Upper lobe of left lung (tissue), 6 donors: ENCODE data around the gene LRRC3. TPM values are rescaled to one million over a fixed set of nuclear protein-coding genes. Genes with fewer than 3 reads are reported as not detected.

ENCODE experiments used
- ATAC-seq, 2 donors: fragments of 200-7000 bp; cut with Tn5 transposase; one replicate each; pipeline ENCODE4 v1.9.1; 2022; ENCODE audit warnings: mild to moderate bottlenecking in 2 of 2, moderate library complexity in 2 of 2; ENCODE audit not compliant: low FRiP score in 2 of 2
- DNase-seq, 2 donors: peaks; one replicate each; pipeline ENCODE4 v3.0.0-alpha.2; 2019 to 2020
- H3K27ac ChIP-seq, 4 donors: fragments of 200-600 bp; sonication (generic); one replicate each; pipeline ENCODE4 v1.5.1; 2016 to 2019
- H3K27me3 ChIP-seq, 4 donors: fragments of 200-600 bp; sonication (generic); one replicate each; pipeline ENCODE4 v1.5.1; 2017 to 2019
- H3K36me3 ChIP-seq, 4 donors: fragments of 200-600 bp; sonication (generic); one replicate each; pipeline ENCODE4 v1.5.1; 2016 to 2019
- H3K4me1 ChIP-seq, 4 donors: fragments of 200-600 bp; sonication (generic); one replicate each; pipeline ENCODE4 v1.5.1; 2018 to 2019
- H3K4me3 ChIP-seq, 4 donors: fragments of 200-600 bp; sonication (generic); one replicate each; pipeline ENCODE4 v1.5.1; 2017 to 2019; ENCODE audit warnings: mild to moderate bottlenecking in 2 of 4, moderate library complexity in 1 of 4
- H3K9me3 ChIP-seq, 4 donors: fragments of 200-600 bp; sonication (generic); one replicate each; pipeline ENCODE4 v1.5.1; 2018 to 2019
- CTCF ChIP-seq, 6 experiments: fragments of 450-650 bp in 4 of 6; fragments of 200-600 bp in 2 of 6; sonication (generic) in 2 of 6; IDR thresholded peaks; one replicate each; pipeline ENCODE4 v1.5.1; 2016 to 2019; ENCODE audit warnings: antibody characterized with exemption in 6 of 6
- EP300 ChIP-seq, 4 donors: sonication (generic); formaldehyde crosslinking; IDR thresholded peaks; one replicate each; pipeline ENCODE4 v1.5.1; 2017; ENCODE audit warnings: antibody characterized with exemption in 4 of 4, control low read depth in 2 of 4
- POLR2A ChIP-seq, 4 donors: fragments of 450-650 bp; IDR thresholded peaks; one replicate each; pipeline ENCODE4 v1.5.1; 2016 to 2017; ENCODE audit warnings: antibody characterized with exemption in 4 of 4, mild to moderate bottlenecking in 2 of 4
- POLR2AphosphoS5 ChIP-seq, 2 donors: sonication (generic); formaldehyde crosslinking; IDR thresholded peaks; one replicate each; pipeline ENCODE4 v1.5.1; 2017; ENCODE audit warnings: antibody characterized with exemption in 2 of 2
- WGBS, 2 donors: methylation state at CpG; one replicate each; pipeline ENCODE4 v1.1.5; 2017 to 2018; 5-methylcytosine and 5-hydroxymethylcytosine counted together
- total RNA-seq, 6 donors: library from RNA; depleted of rRNA in 4 of 6; stranded (reverse); fragments of >200 nt in 4 of 6; gene quantifications; one replicate each; pipeline versions ENCODE4 v1.1.0 to v1.2.1, GENCODE V29; 2016 to 2021
- donor health status: DM: no; HTN: no; CAD: no; lungs with moderate emphysema.
- donor health status: DM: no; HTN: yes; CAD: no; lungs with severe emphysema.

The LRRC3 gene
- total RNA-seq, 6 donors from 2014 or later, result 3.1 to 11.5 (median 4.6) TPM

- peak in 1 of 2 donors; percentile 72 for DNase-seq
- 84 to 88% methylated on average over 27 to 29 of the region's 33 CpGs for WGBS, 2 donors
These were observed 14.9 kb upstream of the LRRC3 start for GRCh38 chr21:44440241-44441040.

GRCh38 chr21:44441041-44441400, 14.3 kb upstream of the LRRC3 start:
- TF ChIP-seq EP300 (IDR thresholded peaks at IDR 0.05) (no peak), CTCF (IDR thresholded peaks at IDR 0.05) (no peak), POLR2A (IDR thresholded peaks at IDR 0.05) (no peak), POLR2AphosphoS5 (IDR thresholded peaks at IDR 0.05) (no peak)
- DNase-seq (peak in 1 of 2 donors; percentile 29), ATAC-seq (no peak)
- H3K27ac ChIP-seq, result no peak overlapping the region
- peaks cover 0 to 9% (median 0%) of the 10 kb centered on the region in 4 donors for H3K36me3 ChIP-seq
- no peaks in the 10 kb centered on the region for H3K27me3 ChIP-seq
- peaks cover 0 to 8% (median 0%) of the 10 kb centered on the region in 4 donors for H3K4me1 ChIP-seq
- no peaks in the 10 kb centered on the region for H3K9me3 ChIP-seq
- WGBS, 2 donors, result 79 to 87% methylated on average over 5 to 10 of the region's 10 CpGs
- H3K4me3 ChIP-seq, result no peak overlapping the region

More at GRCh38 chr21:44440241-44441040, 14.9 kb upstream of the LRRC3 start:
- Histone ChIP-seq H3K4me1 (peaks cover 0 to 8% (median 0%) of the 10 kb centered on the region in 4 donors), H3K36me3 (peaks cover 0 to 9% (median 0%) of the 10 kb centered on the region in 4 donors), H3K9me3 (no peaks in the 10 kb centered on the region), H3K4me3 (no peak overlapping the region), H3K27me3 (no peaks in the 10 kb centered on the region), H3K27ac (no peak overlapping the region)
- ATAC-seq, result no peak
- no peak for TF ChIP-seq CTCF (IDR thresholded peaks at IDR 0.05)
- no peak for TF ChIP-seq POLR2A (IDR thresholded peaks at IDR 0.05)
- TF ChIP-seq EP300 (IDR thresholded peaks at IDR 0.05), result no peak

- TF ChIP-seq POLR2A (IDR thresholded peaks at IDR 0.05), result no peak
- TF ChIP-seq POLR2AphosphoS5 (IDR thresholded peaks at IDR 0.05), result no peak
- no peak for TF ChIP-seq CTCF (IDR thresholded peaks at IDR 0.05)
- TF ChIP-seq EP300 (IDR thresholded peaks at IDR 0.05), result no peak
- Histone ChIP-seq H3K4me3 (no peak overlapping the region), H3K27ac (no peak overlapping the region), H3K27me3 (no peaks in the 10 kb centered on the region), H3K9me3 (no peaks in the 10 kb centered on the region), H3K4me1 (peaks cover 0 to 8% (median 0%) of the 10 kb centered on the region in 4 donors), H3K36me3 (peaks cover 0 to 6% (median 0%) of the 10 kb centered on the region in 4 donors)
- no peak for ATAC-seq
- 93 to 100% methylated on average over 2 to 17 of the region's 20 CpGs for WGBS, 2 donors
- peak in 1 of 2 donors; percentile 48 for DNase-seq
These were observed 13.6 kb upstream of the LRRC3 start for GRCh38 chr21:44441581-44442265.

- H3K36me3 ChIP-seq, result no peaks in the 10 kb centered on the region
- no peaks in the 10 kb centered on the region for H3K27me3 ChIP-seq
- H3K27ac ChIP-seq, result no peak overlapping the region
- DNase-seq (peak in 1 of 2 donors; percentile 42), ATAC-seq (no peak)
- 65 to 82% methylated on average over 8 to 19 of the region's 19 CpGs for WGBS, 2 donors
- TF ChIP-seq POLR2AphosphoS5 (IDR thresholded peaks at IDR 0.05) (no peak), EP300 (IDR thresholded peaks at IDR 0.05) (no peak), CTCF (IDR thresholded peaks at IDR 0.05) (no peak), POLR2A (IDR thresholded peaks at IDR 0.05) (no peak)
- no peaks in the 10 kb centered on the region for H3K9me3 ChIP-seq
- H3K4me1 ChIP-seq, result peaks cover 0 to 8% (median 0%) of the 10 kb centered on the region in 4 donors
- no peak overlapping the region for H3K4me3 ChIP-seq
These were observed 12.8 kb upstream of the LRRC3 start for GRCh38 chr21:44442266-44443125.
